ENCODE data around the gene C12orf56. TPM values are rescaled to one million over a fixed set of nuclear protein-coding genes. Genes with fewer than 3 reads are reported as not detected.

C12orf56 gene, protein sequence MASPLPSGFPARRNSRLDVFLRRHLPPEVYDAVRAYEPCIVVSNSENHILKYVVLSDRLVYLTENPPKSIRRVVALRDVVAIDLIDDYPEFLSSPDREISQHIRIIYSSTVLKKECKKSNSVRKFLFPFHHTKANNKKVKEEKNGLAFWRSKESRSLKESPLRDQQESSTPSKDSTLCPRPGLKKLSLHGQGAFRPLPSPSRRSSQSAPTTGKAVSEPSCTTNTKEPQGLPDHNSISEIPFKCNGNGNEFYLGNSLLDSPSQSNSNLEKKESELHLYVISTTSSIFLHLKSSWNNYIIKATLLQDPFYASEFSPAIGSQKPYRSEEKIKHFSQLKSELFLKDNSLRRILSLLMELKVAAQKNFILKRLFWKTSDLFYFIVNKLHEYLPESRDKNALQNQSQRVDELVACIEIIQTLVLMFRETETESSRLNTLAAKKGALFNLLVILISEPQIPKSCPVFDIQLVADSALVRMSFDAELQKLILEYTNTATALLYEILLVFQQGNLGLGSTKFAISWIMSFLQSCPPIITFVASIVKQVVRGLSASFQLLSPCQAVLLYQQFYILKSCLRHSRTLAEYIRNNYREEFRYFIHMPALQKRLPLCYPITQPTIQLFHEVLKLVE
- total RNA-seq (2022; extraction: Qiagen RNA extraction) = 0.03 to 0.15 TPM (median 0.04 TPM) in 4 of 5 replicates, not detected in the other

DNA sequence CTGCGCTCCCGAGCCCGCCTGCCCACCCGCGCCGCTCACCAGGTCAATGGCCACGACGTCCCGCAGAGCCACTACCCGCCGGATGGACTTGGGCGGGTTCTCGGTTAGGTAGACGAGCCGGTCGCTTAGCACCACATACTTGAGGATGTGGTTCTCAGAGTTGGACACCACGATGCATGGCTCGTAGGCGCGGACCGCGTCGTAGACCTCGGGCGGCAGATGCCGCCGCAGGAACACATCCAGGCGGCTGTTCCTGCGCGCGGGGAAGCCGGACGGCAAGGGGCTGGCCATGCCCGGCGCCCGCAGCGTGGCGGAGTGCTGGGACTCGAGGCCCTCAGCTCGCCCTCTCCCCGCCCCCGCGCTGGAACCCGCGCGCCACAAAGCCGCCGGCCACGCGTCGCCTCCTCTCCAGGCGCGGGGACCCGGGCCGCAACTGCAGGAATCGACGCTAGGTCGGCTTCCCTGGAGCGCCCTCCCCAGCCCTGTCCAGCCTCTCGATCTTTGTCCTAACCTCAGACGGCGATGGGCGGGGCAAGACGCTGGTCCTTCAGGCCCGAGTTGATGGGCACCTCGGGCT is at the start of gene C12orf56:
Gene C12orf56, minus strand, starts transcription at position 484 of the 577 bp plus-strand sequence. Its CDS starts 193 bp downstream, at position 291.

DNA sequence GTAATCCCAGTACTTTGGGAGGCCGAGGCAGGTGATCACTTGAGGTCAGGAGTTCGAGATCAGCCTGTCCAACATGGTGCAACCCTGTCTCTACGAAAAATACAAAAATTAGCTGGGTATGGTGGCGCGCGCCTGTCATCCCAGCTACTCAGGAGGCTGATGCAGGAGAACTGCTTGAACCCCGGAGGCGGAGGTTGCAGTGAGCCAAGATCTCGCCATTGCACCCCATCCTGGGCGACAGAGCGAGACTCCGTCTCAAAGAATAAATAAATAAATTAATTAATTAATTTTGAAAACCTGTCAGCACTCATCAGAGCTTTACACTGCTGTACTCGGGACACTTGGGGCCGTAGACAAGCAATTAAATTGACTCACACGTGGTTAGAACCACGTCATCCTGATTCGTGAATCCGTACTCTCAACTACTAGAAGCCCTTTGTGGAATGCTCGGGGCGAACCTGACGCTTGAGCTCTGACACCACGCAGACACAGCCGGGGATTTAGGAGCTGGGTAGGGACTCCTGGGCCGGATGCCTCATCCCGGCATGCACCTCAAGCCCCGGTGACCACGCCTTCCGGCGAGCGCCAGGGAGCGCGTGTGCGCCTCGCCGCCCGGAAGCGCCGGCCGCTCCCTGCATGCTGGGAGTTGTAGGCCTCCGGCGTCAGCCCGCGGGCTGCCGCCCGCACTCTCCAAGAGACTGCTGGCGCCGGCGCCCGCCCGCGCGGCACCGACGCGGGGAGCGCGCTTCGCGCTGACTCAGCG is 13.3 kb upstream of the C12orf56 start, which contains the start of gene XPOT:
Gene XPOT, plus strand, starts transcription at position 686 of the 763 bp plus-strand sequence. CDS start 5,644 bp downstream, outside the sequence.

DNA sequence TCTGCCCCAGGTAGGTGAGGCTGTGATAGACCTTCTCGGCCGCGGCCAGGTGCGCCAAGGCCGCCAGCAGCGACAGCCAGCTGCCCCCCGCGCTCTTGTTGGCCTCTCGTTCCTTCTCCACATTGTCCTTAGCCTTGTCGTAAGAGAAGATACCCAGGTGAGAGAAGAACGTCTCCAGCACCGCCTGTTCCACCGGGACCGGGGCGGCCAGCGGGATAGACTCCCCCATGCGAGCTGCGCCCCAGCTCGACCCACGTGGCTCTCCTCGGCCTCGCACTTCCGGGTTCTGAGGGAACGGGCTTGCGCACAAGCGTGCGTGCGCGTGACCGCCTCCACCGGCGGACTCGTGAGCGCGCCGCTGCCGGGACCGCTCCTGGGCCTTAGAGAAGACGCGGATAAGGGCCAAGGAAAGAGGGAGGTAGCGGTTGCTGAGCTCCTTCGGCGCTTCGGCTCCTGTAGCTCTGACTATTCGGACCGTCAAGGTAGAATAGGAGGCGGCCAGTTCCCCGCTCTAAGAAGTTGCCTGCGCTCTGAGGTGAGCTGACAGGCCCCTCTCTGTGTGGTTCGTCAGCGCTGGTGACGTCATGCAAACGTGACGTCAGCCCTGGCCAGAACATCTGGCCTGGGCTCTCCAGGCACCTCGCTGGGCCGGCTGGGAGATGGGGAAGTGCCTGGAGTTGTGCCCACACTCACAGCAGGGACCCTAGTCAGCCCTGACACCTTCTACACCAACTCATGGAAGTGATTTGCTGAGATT is 168.4 kb downstream of the C12orf56 start, which contains the start of gene KICS2:
Gene KICS2, minus strand, starts transcription at position 288 of the 757 bp plus-strand sequence. Its CDS starts 59 bp downstream, at position 229.

Other genes starting within 250 kb of the C12orf56 start
- gene KICS2, start 168.5 kb downstream of the C12orf56 start, total RNA-seq (2022; extraction: Qiagen RNA extraction) = 6.8 to 8.2 TPM (median 7.8 TPM) in 5 replicates
- gene XPOT, start 13.6 kb upstream of the C12orf56 start, total RNA-seq (2022; extraction: Qiagen RNA extraction) = 48.0 to 54.5 TPM (median 50.5 TPM) in 5 replicates
- 22.3 to 29.5 TPM (median 24.0 TPM) in 5 replicates for gene TBK1, start 61.4 kb upstream of the C12orf56 start, total RNA-seq (2022; extraction: Qiagen RNA extraction)
- gene RASSF3, start 219.7 kb upstream of the C12orf56 start, total RNA-seq (2022; extraction: Qiagen RNA extraction) = 25.4 to 30.8 TPM (median 26.9 TPM) in 5 replicates